Measurements from ENCODE around the gene TMEM184C. TPM values are rescaled to one million over a fixed set of nuclear protein-coding genes. Genes with fewer than 3 reads are reported as not detected.
A peak's percentile ranks its signal among the peaks of the same experiment; 100 is the strongest.

Gene TMEM184C
- total and polyA plus RNA-seq, 2 experiments from 2014 or later = 15.1 to 42.2 TPM

- Histone ChIP-seq H3K79me2 (replicated peaks; ENCODE audit: insufficient read depth) (0 out of 2 replicates have a peak, but pooled peaks cover 3% of the 10 kb centered on the region), H3K36me3 (ENCODE audit: insufficient read depth) (peaks cover 12% of the 10 kb centered on the region; the same call in 1 of the 2 replicates), H3F3A (replicated peaks; ENCODE audit: low read depth) (no peaks in the 10 kb centered on the region), H2AFZ (no peak overlapping the region), H3K4me1 (ENCODE audit: insufficient read depth) (peaks cover 28% of the 10 kb centered on the region), H3K4me2 (0 out of 2 replicates have a peak overlapping the region, but pooled peaks have one; percentile 3), H3K4me3 (no peak overlapping the region), H3K27me3 (ENCODE audit: insufficient read depth) (no peaks in the 10 kb centered on the region), H3K9me2 (ENCODE audit: insufficient read depth) (no peaks in the 10 kb centered on the region), H3K27ac (ENCODE audit: low read depth) (no peak overlapping the region), H4K20me1 (replicated peaks; ENCODE audit: insufficient read depth) (no peaks in the 10 kb centered on the region)
- Mint-ChIP-seq H3K36me3 (ENCODE audit: low read depth) (peaks cover 43% of the 10 kb centered on the region), H3K4me1 (peaks cover 23% of the 10 kb centered on the region; the same call in 2 of the 3 replicates), H3K9me3 (no peaks in the 10 kb centered on the region), H3K27ac (peak overlapping the region; percentile 59; the same call in 1 of the 2 replicates), H3K27me3 (ENCODE audit: insufficient read depth, low read depth, poor library complexity) (no peaks in the 10 kb centered on the region), H3K4me3 (no peak overlapping the region)
- DNase-seq (ENCODE audit: low spot score) (no peak), ATAC-seq (no peak)
- TF ChIP-seq CREB1 (CRISPR knock-in tag; IDR thresholded peaks at IDR 0.05; ENCODE audit: low read depth) = no peak
- TF ChIP-seq ZNF462 (CRISPR knock-in tag; IDR thresholded peaks at IDR 0.05) = no peak
- TF ChIP-seq POLR2AphosphoS5 (IDR thresholded peaks at IDR 0.05; ENCODE audit: low read depth) = no peak
- no peak for TF ChIP-seq EZH2 (IDR thresholded peaks at IDR 0.05; ENCODE audit: low read depth, unreplicated experiment)
- no peak for TF ChIP-seq ZNF331 (CRISPR knock-in tag; IDR thresholded peaks at IDR 0.05; ENCODE audit: low read depth)
- TF ChIP-seq EZH2phosphoT487 (IDR thresholded peaks at IDR 0.05; ENCODE audit: unreplicated experiment) = no peak
- no peak for TF ChIP-seq NANOG (IDR thresholded peaks at IDR 0.05; ENCODE audit: borderline replicate concordance)
Measured at GRCh38 chr4:147639388-147639787, 22.2 kb downstream of the TMEM184C start.
